GM12892 (cell line): ENCODE data around the gene AACS.

Experiments used
- POLR2A ChIP-seq: IDR thresholded peaks from 2 replicates; pipeline ENCODE4 v1.6.1; 2011; ENCODE audit warnings: low read depth, low read length, control low read depth
- POLR2AphosphoS5 ChIP-seq: IDR thresholded peaks from 2 replicates; pipeline ENCODE4 v1.6.1; 2011; ENCODE audit warnings: low read depth, low read length, control low read depth

- TF ChIP-seq POLR2AphosphoS5: no peak
- no peak for TF ChIP-seq POLR2A
Measured at GRCh38 chr12:125100551-125101434, 35.6 kb downstream of the AACS start.
